Peyer's patch (tissue), 4 donors: Measurements from ENCODE around the gene CGB1. TPM values are rescaled to one million over a fixed set of nuclear protein-coding genes. Genes with fewer than 3 reads are reported as not detected.

Experiments used
- DNase-seq, 3 donors: peaks; one replicate each; pipeline ENCODE4 v3.0.0-alpha.2; 2017 to 2019
- H3K27ac ChIP-seq, 4 donors: fragments of 200-600 bp; sonication (generic); one replicate each; pipeline ENCODE4 v1.5.1; 2016 to 2019
- H3K27me3 ChIP-seq, 2 donors: fragments of 200-600 bp; sonication (generic); one replicate each; pipeline ENCODE4 v1.5.1; 2019
- H3K36me3 ChIP-seq, 3 donors: fragments of 200-600 bp; sonication (generic); one replicate each; pipeline ENCODE4 v1.5.1; 2016 to 2019
- H3K4me1 ChIP-seq, 4 donors: fragments of 200-600 bp; sonication (generic); one replicate each; pipeline ENCODE4 v1.5.1; 2016 to 2019
- H3K4me3 ChIP-seq, 4 donors: fragments of 200-600 bp; sonication (generic); 1 replicate in 3 of 4; 2 replicates in 1 of 4; pipeline ENCODE4 v1.5.1; 2016 to 2019; ENCODE audit warnings: mild to moderate bottlenecking in 1 of 4
- H3K9me3 ChIP-seq, 4 donors: fragments of 200-600 bp; sonication (generic); one replicate each; pipeline ENCODE4 v1.5.1; 2016 to 2019; ENCODE audit warnings: mild to moderate bottlenecking in 1 of 4
- CTCF ChIP-seq, 6 experiments: fragments of 450-650 bp in 4 of 6; fragments of 200-600 bp in 2 of 6; sonication (generic) in 1 of 6; IDR thresholded peaks; one replicate each; pipeline ENCODE4 v1.5.1; 2017 to 2019; ENCODE audit warnings: antibody characterized with exemption in 6 of 6, mild to moderate bottlenecking in 3 of 6, moderate library complexity in 1 of 6
- POLR2A ChIP-seq, 2 donors: fragments of 450-650 bp; IDR thresholded peaks; one replicate each; pipeline ENCODE4 v1.5.1; 2017; ENCODE audit warnings: antibody characterized with exemption in 2 of 2, mild to moderate bottlenecking in 2 of 2, moderate library complexity in 2 of 2
- total RNA-seq, 4 donors: library from RNA; depleted of rRNA; stranded (reverse); fragments of >200 nt; gene quantifications; one replicate each; pipeline ENCODE4 v1.1.0, GENCODE V29; 2016

CGB1 gene
- total RNA-seq, 4 donors from 2014 or later = not detected

GRCh38 chr19:49070416-49070815, 33.7 kb upstream of the CGB1 start:
- Histone ChIP-seq H3K9me3 (no peaks in the 10 kb centered on the region), H3K36me3 (no peaks in the 10 kb centered on the region), H3K4me1 (peaks cover 0 to 4% (median 0%) of the 10 kb centered on the region in 4 donors), H3K27ac (no peak overlapping the region), H3K4me3 (no peak overlapping the region), H3K27me3 (peaks cover 0 to 26% of the 10 kb centered on the region in 2 donors)
- no peak for DNase-seq
- TF ChIP-seq POLR2A (IDR thresholded peaks at IDR 0.05) = no peak
- no peak for TF ChIP-seq CTCF (IDR thresholded peaks at IDR 0.05)

- Histone ChIP-seq H3K36me3 (no peaks in the 10 kb centered on the region), H3K4me3 (no peak overlapping the region), H3K27ac (no peak overlapping the region), H3K27me3 (peaks cover 0 to 36% of the 10 kb centered on the region in 2 donors), H3K9me3 (no peaks in the 10 kb centered on the region), H3K4me1 (peaks cover 0 to 15% (median 5%) of the 10 kb centered on the region in 4 donors)
- TF ChIP-seq CTCF (IDR thresholded peaks at IDR 0.05) = no peak
- no peak for TF ChIP-seq POLR2A (IDR thresholded peaks at IDR 0.05)
- DNase-seq = no peak
These were observed 32.3 kb upstream of the CGB1 start for GRCh38 chr19:49069026-49069425.

GRCh38 chr19:49067554-49067953, 30.9 kb upstream of the CGB1 start:
- Histone ChIP-seq H3K36me3 (no peaks in the 10 kb centered on the region), H3K27me3 (peaks cover 0 to 26% of the 10 kb centered on the region in 2 donors), H3K9me3 (no peaks in the 10 kb centered on the region), H3K27ac (no peak overlapping the region), H3K4me1 (peaks cover 0 to 15% (median 5%) of the 10 kb centered on the region in 4 donors), H3K4me3 (no peak overlapping the region)
- no peak for DNase-seq
- TF ChIP-seq POLR2A (IDR thresholded peaks at IDR 0.05) = no peak
- TF ChIP-seq CTCF (IDR thresholded peaks at IDR 0.05) = no peak

- H3K27me3 ChIP-seq = peaks cover 0 to 15% of the 10 kb centered on the region in 2 donors
These were observed 29.3 kb upstream of the CGB1 start for GRCh38 chr19:49065905-49066512.

GRCh38 chr19:49064768-49065611, 28.3 kb upstream of the CGB1 start, which contains the start of gene NTF4:
NTF4 (minus strand) TSS chr19:49064818; CDS start chr19:49061997, 2,821 bp downstream.
- H3K4me1 ChIP-seq = peaks cover 0 to 11% (median 5%) of the 10 kb centered on the region in 4 donors
- no peak for TF ChIP-seq CTCF (IDR thresholded peaks at IDR 0.05)
- no peak for TF ChIP-seq POLR2A (IDR thresholded peaks at IDR 0.05)
- H3K27me3 ChIP-seq = peaks cover 0 to 15% of the 10 kb centered on the region in 2 donors
- DNase-seq = no peak
- H3K9me3 ChIP-seq = no peaks in the 10 kb centered on the region
- no peaks in the 10 kb centered on the region for H3K36me3 ChIP-seq
- no peak within 1 kb of the TSS for H3K27ac ChIP-seq
- peak within 1 kb of the TSS in 3 of 4 donors; percentile 28 to 34 (median 30) for H3K4me3 ChIP-seq

More at GRCh38 chr19:49065905-49066512, 29.3 kb upstream of the CGB1 start:
- H3K9me3 ChIP-seq = no peaks in the 10 kb centered on the region
- no peak overlapping the region for H3K27ac ChIP-seq
- H3K36me3 ChIP-seq = no peaks in the 10 kb centered on the region
- DNase-seq = no peak
- TF ChIP-seq POLR2A (IDR thresholded peaks at IDR 0.05) (no peak), CTCF (IDR thresholded peaks at IDR 0.05) (no peak)
- no peak overlapping the region for H3K4me3 ChIP-seq
- peaks cover 0 to 11% (median 5%) of the 10 kb centered on the region in 4 donors for H3K4me1 ChIP-seq
